Measurements from ENCODE around the gene DLGAP1.
"Not testable (repeated sequence)": the region's sequence is repeated elsewhere in the genome, so short reads cannot be mapped to it uniquely, and the experiment has no call there.

Gene DLGAP1

DNA sequence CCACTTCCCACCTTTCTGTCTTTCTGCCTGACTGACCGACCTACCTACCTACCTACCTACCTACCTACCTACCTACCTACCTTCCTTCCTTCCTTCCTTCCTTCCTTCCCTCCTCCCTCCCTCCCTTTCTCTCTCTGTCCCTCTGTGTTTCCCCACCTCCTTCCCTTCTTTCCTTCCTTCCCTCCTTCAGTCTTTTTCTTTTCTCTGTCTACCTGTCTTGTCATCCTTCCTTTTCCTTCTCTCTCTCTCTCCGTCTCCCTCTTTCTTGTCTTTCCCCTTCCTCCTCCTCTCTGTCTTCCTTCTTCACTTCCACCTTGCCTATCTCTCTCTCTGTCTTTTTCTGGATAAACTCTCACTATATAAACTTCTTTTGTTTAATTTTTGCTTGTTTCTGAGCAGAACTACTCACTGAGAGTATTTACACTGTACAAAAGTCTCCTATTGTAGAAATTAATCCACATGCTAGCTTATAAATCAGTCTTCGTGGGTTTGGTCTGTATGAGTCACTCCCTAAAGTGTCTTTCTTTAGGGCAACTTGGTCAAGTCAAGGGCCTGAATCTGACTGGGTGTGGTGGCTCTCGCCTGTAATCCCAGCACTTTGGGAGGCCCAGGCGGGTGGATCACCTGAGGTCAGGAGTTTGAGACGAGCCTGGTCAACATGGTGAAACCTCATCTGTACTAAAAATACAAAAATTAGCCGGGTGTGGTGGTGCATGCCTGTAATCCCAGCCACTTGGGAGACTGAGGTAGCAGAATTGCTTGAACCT, 871.8 kb downstream of the DLGAP1 start:
- not testable (repeated sequence) for H3K36me3 Mint-ChIP-seq (ENCODE audit: low read depth); H3K9me3 Mint-ChIP-seq; H3K27ac Mint-ChIP-seq; H3K27me3 Mint-ChIP-seq; DNase-seq; H3K4me3 Mint-ChIP-seq
- H3K4me1 Mint-ChIP-seq (ENCODE audit: low read depth): peaks cover 50% of the 10 kb centered on the region

DNA sequence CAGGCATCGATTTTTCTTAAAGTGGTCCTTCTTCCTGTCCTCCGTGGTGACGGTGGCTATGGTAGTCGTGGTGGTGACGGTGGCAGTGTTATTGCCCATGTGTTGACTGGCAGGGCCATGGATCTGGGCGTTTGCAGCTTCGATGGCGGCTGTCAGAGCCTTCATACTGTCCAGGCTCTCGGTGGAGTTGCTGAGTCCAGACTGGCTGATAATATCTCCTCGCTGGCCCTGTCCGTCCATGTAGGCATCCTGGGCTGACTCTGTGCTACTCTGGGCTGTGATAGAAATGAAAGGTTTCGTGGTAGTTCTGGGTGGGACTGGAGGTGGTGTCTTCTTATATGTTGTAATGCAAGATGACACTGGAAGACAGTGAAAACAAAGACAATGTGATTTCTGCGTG, 873.2 kb downstream of the DLGAP1 start:
- H3K27me3 Mint-ChIP-seq: no peaks in the 10 kb centered on the region
- peaks cover 40% of the 10 kb centered on the region for H3K4me1 Mint-ChIP-seq (ENCODE audit: low read depth)
- no peaks in the 10 kb centered on the region for H3K9me3 Mint-ChIP-seq
- H3K4me3 Mint-ChIP-seq: no peak overlapping the region
- no peak overlapping the region for H3K27ac Mint-ChIP-seq
- H3K36me3 Mint-ChIP-seq (ENCODE audit: low read depth): no peaks in the 10 kb centered on the region
- DNase-seq: no peak

DNA sequence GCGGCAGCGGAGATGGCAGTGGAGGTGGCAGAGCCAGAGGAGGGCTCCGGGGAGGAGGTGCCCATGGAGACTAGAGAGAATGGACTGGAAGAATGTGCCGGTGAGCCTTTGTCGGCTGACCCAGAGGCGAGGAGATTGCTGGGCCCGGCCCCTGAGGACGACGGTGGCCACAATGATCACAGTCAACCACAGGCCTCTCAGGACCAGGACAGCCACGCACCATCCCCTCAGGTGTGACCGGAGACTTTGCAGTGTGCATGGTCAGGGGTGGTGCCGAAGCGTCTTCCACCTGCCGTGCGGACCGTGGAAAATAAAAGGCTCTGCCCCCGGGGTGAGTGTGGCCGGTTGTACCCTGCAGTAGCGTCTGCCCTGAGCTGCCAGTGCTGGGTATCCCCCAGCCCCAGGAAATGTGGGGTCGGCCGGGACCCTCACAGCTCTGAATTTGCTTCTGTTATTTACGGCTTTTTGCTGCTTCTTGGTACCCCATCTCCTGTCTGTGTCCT, 874.5 kb downstream of the DLGAP1 start:
- H3K4me3 Mint-ChIP-seq; H3K36me3 Mint-ChIP-seq (ENCODE audit: low read depth); H3K27ac Mint-ChIP-seq; H3K27me3 Mint-ChIP-seq; H3K9me3 Mint-ChIP-seq; DNase-seq: not testable (repeated sequence)
- peaks cover 27% of the 10 kb centered on the region for H3K4me1 Mint-ChIP-seq (ENCODE audit: low read depth)

DNA sequence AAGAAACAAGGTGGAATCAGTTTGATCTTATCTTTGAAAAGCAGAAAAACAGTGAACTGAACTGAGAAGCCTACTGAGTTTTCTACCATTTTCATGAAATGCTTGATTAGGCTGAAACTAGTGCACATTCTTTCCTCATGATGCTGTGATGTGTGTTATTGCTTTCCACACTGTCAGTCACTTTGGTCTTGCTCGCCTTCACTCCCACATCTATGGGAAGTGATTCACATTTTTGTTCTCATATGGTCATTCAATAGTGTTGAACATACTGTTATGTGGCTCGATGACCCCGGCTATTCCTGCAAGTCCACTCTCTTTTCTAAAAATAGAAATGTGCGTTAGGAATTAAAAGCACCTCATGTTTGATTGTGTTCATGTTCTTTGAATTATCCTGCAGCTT, 875.4 kb downstream of the DLGAP1 start:
- Mint-ChIP-seq H3K27me3 (no peaks in the 10 kb centered on the region), H3K36me3 (ENCODE audit: low read depth) (no peaks in the 10 kb centered on the region), H3K9me3 (no peaks in the 10 kb centered on the region), H3K27ac (no peak overlapping the region), H3K4me3 (no peak overlapping the region), H3K4me1 (ENCODE audit: low read depth) (peaks cover 20% of the 10 kb centered on the region)
- no peak for DNase-seq

DNA sequence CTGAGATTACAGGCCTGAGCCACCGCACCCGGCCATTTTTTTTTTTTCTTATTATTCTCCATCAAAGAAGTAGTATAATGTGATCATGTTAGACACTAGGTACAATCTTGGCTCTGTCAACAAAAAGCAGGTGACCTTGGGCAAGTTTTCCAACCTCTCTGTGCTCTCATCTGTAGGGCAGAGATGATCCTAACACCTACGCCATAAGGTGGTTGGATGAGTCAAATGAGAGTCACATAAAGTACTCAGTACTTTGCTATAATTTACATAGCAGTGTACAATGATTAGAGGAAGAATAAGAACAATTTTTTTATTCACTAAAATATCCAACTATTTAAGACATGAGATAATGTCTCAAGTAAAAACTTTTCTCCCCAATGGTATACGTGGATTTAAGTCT, 876.5 kb downstream of the DLGAP1 start:
- no peak overlapping the region for H3K4me3 Mint-ChIP-seq
- no peaks in the 10 kb centered on the region for H3K36me3 Mint-ChIP-seq (ENCODE audit: low read depth)
- H3K9me3 Mint-ChIP-seq: no peaks in the 10 kb centered on the region
- H3K27me3 Mint-ChIP-seq: no peaks in the 10 kb centered on the region
- no peak for DNase-seq
- H3K27ac Mint-ChIP-seq: no peak overlapping the region
- peaks cover 15% of the 10 kb centered on the region for H3K4me1 Mint-ChIP-seq (ENCODE audit: low read depth)

DNA sequence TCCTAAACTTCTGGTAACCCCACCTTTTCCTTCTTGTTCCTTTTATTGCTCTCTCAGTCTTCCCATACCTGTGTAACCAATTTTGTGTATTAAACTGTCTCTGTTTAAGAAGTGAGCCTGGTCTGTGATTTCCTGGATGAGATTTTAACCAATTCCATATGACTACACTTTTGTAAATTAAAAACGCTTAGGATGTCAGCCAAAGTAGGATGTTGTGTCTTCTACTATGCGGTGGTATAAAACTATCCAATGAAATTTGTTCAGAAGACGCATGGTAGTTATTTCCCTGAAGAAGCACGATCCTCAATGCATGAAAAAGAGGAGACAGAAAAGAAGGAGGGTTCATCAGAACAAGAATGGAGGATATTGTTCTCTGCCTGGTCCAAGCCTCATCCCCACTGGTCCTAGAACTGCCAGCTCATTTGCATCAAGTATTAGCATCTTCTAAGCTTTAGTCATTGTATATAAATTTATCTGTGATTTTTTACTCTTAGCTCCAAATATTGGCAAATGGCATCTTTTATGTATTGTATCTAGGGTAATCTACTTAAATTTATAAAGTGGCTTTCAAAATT, 877.7 kb downstream of the DLGAP1 start:
- Mint-ChIP-seq H3K4me3 (no peak overlapping the region), H3K36me3 (ENCODE audit: low read depth) (no peaks in the 10 kb centered on the region), H3K27ac (no peak overlapping the region)

DNA sequence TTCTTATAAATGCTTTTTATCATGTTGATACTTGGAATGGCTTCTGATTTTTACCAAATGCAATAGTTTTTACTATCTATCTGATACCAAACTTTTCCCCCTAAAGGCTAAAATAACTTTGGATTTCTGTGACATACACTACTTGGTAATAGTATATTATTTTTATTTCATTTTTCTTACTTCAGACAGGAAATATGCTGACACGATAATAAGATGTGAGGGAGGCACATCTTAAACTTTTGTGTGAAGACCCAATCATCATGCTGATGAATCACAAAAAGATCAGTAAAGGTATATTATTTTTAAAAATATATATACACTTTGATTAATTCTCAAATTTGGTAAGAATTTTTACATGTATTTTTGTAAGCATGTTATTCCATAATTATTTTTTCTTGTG, 882.3 kb downstream of the DLGAP1 start:
- H3K27me3 Mint-ChIP-seq: no peaks in the 10 kb centered on the region
- H3K27ac Mint-ChIP-seq: no peak overlapping the region
- H3K9me3 Mint-ChIP-seq: no peaks in the 10 kb centered on the region
- H3K4me1 Mint-ChIP-seq (ENCODE audit: low read depth): no peaks in the 10 kb centered on the region
- H3K4me3 Mint-ChIP-seq: no peak overlapping the region
- no peaks in the 10 kb centered on the region for H3K36me3 Mint-ChIP-seq (ENCODE audit: low read depth)
- DNase-seq: no peak

More for the DNA sequence above, 877.7 kb downstream of the DLGAP1 start:
- Mint-ChIP-seq H3K27me3 (no peaks in the 10 kb centered on the region), H3K4me1 (ENCODE audit: low read depth) (peaks cover 9% of the 10 kb centered on the region), H3K9me3 (no peaks in the 10 kb centered on the region)
- DNase-seq: no peak

DNA sequence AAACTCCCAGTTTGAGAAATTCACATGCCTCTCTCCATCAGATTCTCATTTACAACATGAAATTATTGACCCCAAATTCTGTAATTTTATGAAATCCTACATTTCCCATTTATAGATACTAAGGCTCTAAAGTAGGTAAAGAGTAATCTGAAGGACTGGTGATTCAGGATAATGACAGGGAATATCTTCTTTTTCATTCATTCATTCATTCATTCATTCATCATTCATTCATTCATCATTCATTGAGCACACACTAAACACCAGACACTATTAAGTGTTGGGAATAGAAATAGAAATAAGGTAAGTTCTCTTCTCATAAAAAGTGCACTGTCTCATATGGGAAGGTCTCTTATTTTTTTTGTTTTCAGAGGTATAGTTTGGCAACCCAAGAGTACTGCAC, 888.3 kb downstream of the DLGAP1 start:
- H3K4me3 Mint-ChIP-seq: no peak overlapping the region
- peaks cover 9% of the 10 kb centered on the region for H3K9me3 Mint-ChIP-seq
- DNase-seq: no peak
- H3K27ac Mint-ChIP-seq: no peak overlapping the region
- no peaks in the 10 kb centered on the region for H3K4me1 Mint-ChIP-seq (ENCODE audit: low read depth)
- no peaks in the 10 kb centered on the region for H3K36me3 Mint-ChIP-seq (ENCODE audit: low read depth)
- H3K27me3 Mint-ChIP-seq: no peaks in the 10 kb centered on the region

DNA sequence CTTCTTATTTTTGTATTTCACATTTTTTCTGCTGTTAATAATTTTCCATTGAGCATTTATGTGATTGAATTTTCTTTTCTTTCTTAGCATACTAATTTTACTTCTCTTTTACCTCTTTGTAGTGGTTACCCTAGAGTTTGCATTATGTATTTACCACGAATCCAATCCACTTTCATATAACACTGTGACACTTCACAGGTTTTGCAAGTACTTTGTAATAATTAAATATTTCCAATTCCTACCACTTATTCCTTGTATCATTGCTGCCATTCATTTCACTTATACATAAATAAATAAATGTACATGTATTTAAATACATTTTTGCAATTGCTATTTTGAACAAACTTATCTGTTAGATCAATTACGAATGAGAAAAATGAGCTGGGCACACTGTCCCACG, 894.4 kb downstream of the DLGAP1 start:
- H3K4me1 Mint-ChIP-seq (ENCODE audit: low read depth): no peaks in the 10 kb centered on the region
- peaks cover 9% of the 10 kb centered on the region for H3K9me3 Mint-ChIP-seq

DNA sequence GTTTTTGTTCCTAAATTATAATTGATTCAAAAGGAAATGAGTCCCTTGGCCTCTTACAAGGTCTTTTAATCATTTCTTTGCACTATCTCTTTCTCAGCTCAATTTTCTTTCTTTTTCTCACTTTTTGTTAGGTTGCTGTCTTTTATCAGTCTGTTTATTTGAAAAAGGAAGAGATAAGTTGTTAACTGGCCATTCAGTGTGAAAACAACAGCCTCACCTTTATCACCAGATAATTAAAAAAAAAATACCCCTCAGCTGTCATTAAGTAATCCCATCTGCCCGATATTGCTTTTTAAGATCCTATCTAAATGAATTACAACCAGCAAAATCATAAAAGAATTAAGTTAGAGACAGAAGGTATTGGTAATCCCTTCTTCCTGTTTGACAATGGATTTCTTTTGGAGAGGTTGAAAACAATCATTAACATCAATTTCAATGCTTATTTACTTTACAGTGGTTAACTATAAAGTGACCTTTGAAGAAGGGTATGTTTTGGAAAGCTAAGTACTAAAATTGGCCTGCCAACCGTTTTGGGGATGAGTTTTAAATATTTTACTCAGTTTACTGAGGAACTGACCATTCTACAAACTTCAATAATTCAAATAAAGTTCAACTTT, 900.2 kb downstream of the DLGAP1 start:
- Mint-ChIP-seq H3K27ac (no peak overlapping the region), H3K9me3 (no peaks in the 10 kb centered on the region), H3K4me1 (ENCODE audit: low read depth) (no peaks in the 10 kb centered on the region), H3K36me3 (ENCODE audit: low read depth) (no peaks in the 10 kb centered on the region), H3K27me3 (no peaks in the 10 kb centered on the region), H3K4me3 (no peak overlapping the region)
- no peak for DNase-seq

More for the DNA sequence above, 894.4 kb downstream of the DLGAP1 start:
- H3K27me3 Mint-ChIP-seq: no peaks in the 10 kb centered on the region
- H3K36me3 Mint-ChIP-seq (ENCODE audit: low read depth): no peaks in the 10 kb centered on the region
- no peak overlapping the region for H3K4me3 Mint-ChIP-seq
- no peak for DNase-seq
- no peak overlapping the region for H3K27ac Mint-ChIP-seq

DNA sequence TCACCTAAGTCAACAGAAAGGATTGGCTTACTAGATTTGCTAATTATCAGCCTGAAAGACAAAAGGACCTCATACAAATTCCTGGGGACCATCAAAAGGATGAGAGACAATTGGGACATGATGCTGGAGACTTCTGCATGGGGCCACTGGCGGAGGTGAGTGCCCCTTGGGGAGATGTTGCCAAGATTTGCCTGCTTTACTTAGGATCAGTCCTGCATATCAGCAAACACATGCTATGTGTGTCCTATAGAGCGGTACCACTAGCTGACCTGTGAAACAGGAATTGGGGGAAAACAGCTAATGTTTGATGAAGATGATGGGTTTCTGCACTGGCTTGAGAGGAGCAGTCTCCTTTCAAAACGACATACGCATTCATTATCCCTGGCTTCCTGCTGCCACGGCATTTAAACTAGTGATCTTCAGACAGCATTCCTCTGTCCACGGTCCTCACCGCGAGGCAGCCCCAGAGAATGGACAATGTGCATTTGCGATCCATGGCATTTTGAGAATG, 901.0 kb downstream of the DLGAP1 start:
- no peaks in the 10 kb centered on the region for H3K9me3 Mint-ChIP-seq
- H3K4me3 Mint-ChIP-seq: no peak overlapping the region
- no peak for DNase-seq
- H3K36me3 Mint-ChIP-seq (ENCODE audit: low read depth): no peaks in the 10 kb centered on the region
- H3K4me1 Mint-ChIP-seq (ENCODE audit: low read depth): no peaks in the 10 kb centered on the region
- no peaks in the 10 kb centered on the region for H3K27me3 Mint-ChIP-seq
- H3K27ac Mint-ChIP-seq: no peak overlapping the region

DNA sequence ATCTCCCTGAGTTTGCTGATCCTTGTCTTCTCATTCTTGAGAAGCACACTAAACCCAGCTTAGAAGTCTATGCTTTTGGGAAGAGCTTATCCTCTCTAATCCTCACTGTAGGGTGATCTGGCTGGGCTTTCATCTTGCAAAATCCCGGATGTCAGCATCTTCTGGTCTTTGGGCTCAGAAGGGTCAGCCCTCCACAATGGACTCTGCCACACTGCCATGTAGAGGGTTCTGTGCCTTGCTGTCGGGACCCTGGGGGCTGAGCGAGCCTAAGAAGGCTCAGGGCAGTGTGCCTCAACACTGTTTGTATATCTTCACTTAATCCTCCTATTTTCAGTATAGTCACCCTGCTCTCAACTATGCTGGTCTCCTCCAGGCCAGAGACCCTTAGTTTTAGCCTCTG, 902.8 kb downstream of the DLGAP1 start:
- DNase-seq: no peak
- Mint-ChIP-seq H3K27ac (no peak overlapping the region), H3K9me3 (no peaks in the 10 kb centered on the region), H3K36me3 (ENCODE audit: low read depth) (no peaks in the 10 kb centered on the region), H3K4me3 (no peak overlapping the region), H3K4me1 (ENCODE audit: low read depth) (no peaks in the 10 kb centered on the region), H3K27me3 (no peaks in the 10 kb centered on the region)

DNA sequence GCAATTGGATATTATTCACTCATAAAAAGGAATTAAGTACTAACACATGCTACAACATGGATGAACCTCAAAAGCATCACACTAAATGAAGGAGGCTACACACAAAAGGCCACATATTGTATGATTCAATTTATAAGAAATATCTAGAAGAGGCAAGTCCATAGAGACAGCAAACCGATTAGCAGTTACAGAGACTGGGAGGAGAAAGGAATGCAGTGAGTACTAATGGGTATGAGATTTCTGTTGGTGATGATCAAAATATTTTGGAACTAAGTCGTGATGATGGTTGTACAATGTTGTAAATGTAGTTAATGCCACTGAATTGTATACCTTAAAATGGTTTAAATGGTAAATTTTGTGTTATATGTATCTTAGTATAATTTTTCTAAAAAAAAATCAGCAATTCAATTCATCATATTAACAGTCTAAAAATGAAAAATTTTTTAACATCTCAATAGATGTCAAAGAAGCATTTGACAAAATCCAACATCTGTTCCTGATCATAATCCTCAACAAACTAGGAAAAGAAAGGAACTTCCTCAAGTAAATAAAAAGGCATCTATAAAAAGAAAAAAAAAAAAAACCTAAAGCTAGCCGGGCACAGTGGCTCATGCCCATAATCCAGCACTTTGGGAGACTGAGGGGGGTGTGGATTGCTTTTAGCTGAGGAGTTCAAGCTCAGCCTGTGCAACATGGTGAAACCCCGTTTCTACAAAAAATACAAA, 907.1 kb downstream of the DLGAP1 start:
- H3K9me3 Mint-ChIP-seq: no peaks in the 10 kb centered on the region
- no peak overlapping the region for H3K4me3 Mint-ChIP-seq
- no peaks in the 10 kb centered on the region for H3K4me1 Mint-ChIP-seq (ENCODE audit: low read depth)
- no peaks in the 10 kb centered on the region for H3K27me3 Mint-ChIP-seq
- DNase-seq: no peak
- no peak overlapping the region for H3K27ac Mint-ChIP-seq
- no peaks in the 10 kb centered on the region for H3K36me3 Mint-ChIP-seq (ENCODE audit: low read depth)

DNA sequence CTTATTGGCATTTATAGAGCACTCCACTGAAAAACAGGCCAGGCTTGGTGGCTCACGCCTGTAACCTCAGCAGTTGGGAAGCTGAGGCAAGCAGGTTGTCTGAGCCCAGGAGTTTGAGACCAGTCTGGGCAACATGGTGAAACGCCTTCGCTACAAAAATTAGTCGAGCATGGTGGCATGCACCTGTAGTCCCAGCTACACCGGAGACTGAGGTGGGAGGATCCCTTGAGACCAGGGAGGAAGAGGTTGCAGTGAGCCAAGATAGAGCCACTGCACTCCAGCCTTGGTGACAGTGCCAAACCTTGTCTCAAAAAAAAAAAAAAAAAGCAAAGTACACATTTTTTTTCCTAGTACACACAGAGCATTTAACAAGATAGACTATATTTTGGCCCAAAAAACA, 909.0 kb downstream of the DLGAP1 start:
- Mint-ChIP-seq H3K4me1 (ENCODE audit: low read depth) (peaks cover 18% of the 10 kb centered on the region), H3K27me3 (no peaks in the 10 kb centered on the region), H3K27ac (no peak overlapping the region), H3K36me3 (ENCODE audit: low read depth) (no peaks in the 10 kb centered on the region), H3K4me3 (no peak overlapping the region), H3K9me3 (no peaks in the 10 kb centered on the region)
- no peak for DNase-seq

All from activated T-cell treated with anti-CD3 and anti-CD28 coated beads, Interleukin-2, amount 50 U/mL, for 24 hours (primary cell).